NT2/D1 (cell line): ENCODE data around the gene NCKIPSD.

Experiments used
- SUZ12 ChIP-seq: IDR thresholded peaks from 2 replicates; pipeline ENCODE4 v1.6.1; 2011; ENCODE audit not compliant: insufficient read length, insufficient read depth; ENCODE audit errors: extremely low read depth
- YY1 ChIP-seq: IDR thresholded peaks from 2 replicates; pipeline ENCODE4 v1.6.1; 2011; ENCODE audit not compliant: insufficient read length, insufficient read depth
- ZNF274 ChIP-seq: IDR thresholded peaks from 2 replicates; pipeline ENCODE4 v1.6.1; 2011; ENCODE audit warnings: mild to moderate bottlenecking, low read depth, low read length

DNA sequence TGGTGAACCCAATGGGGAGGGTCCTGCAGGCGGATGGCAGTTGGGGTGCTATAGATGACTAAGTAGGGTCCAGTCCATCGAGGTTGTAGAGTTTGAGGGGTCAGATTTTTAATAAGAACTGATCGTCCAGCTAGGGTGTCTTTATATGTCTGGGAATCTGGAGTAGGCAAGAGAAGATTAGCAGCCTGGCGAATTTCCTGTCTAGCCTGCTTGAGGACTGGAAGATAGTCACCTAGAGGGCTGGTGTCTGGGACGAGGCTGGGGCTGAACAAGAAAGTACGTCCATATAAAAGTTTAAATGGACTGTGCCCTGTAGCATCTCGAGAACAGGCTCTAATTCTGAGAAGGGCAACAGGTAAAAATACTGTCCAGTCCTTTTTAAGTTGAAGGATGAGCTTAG, 38.0 kb upstream of the NCKIPSD start:
- TF ChIP-seq YY1 (no peak), ZNF274 (no peak), SUZ12 (no peak)
